Measurements from ENCODE around the gene TEC.

The TEC gene

GRCh38 chr4:48184882-48185281, 84.8 kb downstream of the TEC start:
- no peak overlapping the region for H3K27ac ChIP-seq (ENCODE audit: poor library complexity, severe bottlenecking)
- H3K36me3 ChIP-seq (ENCODE audit: low read depth): no peaks in the 10 kb centered on the region
- no peak for DNase-seq (ENCODE audit: low spot score)
- no peak overlapping the region for H3K4me3 ChIP-seq (ENCODE audit: severe bottlenecking)
- no peaks in the 10 kb centered on the region for H3K4me1 ChIP-seq (ENCODE audit: insufficient read depth, poor library complexity, severe bottlenecking)
- H3K27me3 ChIP-seq (ENCODE audit: insufficient read depth, poor library complexity, severe bottlenecking): no peaks in the 10 kb centered on the region
- H3K9me3 ChIP-seq (ENCODE audit: severe bottlenecking): no peaks in the 10 kb centered on the region
- TF ChIP-seq CTCF (IDR thresholded peaks at IDR 0.05; ENCODE audit: poor library complexity, severe bottlenecking): no peak
- ATAC-seq (ENCODE audit: low read depth): no peak

GRCh38 chr4:48180234-48180633, 89.4 kb downstream of the TEC start:
- Histone ChIP-seq H3K4me3 (ENCODE audit: severe bottlenecking) (no peak overlapping the region), H3K27ac (ENCODE audit: poor library complexity, severe bottlenecking) (no peak overlapping the region), H3K4me1 (ENCODE audit: insufficient read depth, poor library complexity, severe bottlenecking) (peaks cover 7% of the 10 kb centered on the region), H3K9me3 (ENCODE audit: severe bottlenecking) (no peaks in the 10 kb centered on the region), H3K27me3 (ENCODE audit: insufficient read depth, poor library complexity, severe bottlenecking) (no peaks in the 10 kb centered on the region), H3K36me3 (ENCODE audit: low read depth) (no peaks in the 10 kb centered on the region)
- DNase-seq (ENCODE audit: low spot score) (no peak), ATAC-seq (ENCODE audit: low read depth) (no peak)
- TF ChIP-seq CTCF (IDR thresholded peaks at IDR 0.05; ENCODE audit: poor library complexity, severe bottlenecking): no peak

GRCh38 chr4:48178931-48179330, 90.7 kb downstream of the TEC start:
- Histone ChIP-seq H3K27ac (ENCODE audit: poor library complexity, severe bottlenecking) (no peak overlapping the region), H3K4me3 (ENCODE audit: severe bottlenecking) (no peak overlapping the region), H3K36me3 (ENCODE audit: low read depth) (no peaks in the 10 kb centered on the region), H3K4me1 (ENCODE audit: insufficient read depth, poor library complexity, severe bottlenecking) (peaks cover 9% of the 10 kb centered on the region), H3K27me3 (ENCODE audit: insufficient read depth, poor library complexity, severe bottlenecking) (no peaks in the 10 kb centered on the region), H3K9me3 (ENCODE audit: severe bottlenecking) (no peaks in the 10 kb centered on the region)
- no peak for ATAC-seq (ENCODE audit: low read depth)
- no peak for TF ChIP-seq CTCF (IDR thresholded peaks at IDR 0.05; ENCODE audit: poor library complexity, severe bottlenecking)
- DNase-seq (ENCODE audit: low spot score): no peak

- H3K27me3 ChIP-seq (ENCODE audit: insufficient read depth, poor library complexity, severe bottlenecking): no peaks in the 10 kb centered on the region
- DNase-seq (ENCODE audit: low spot score) (no peak), ATAC-seq (ENCODE audit: low read depth) (no peak)
- no peaks in the 10 kb centered on the region for H3K36me3 ChIP-seq (ENCODE audit: low read depth)
- TF ChIP-seq CTCF (IDR thresholded peaks at IDR 0.05; ENCODE audit: poor library complexity, severe bottlenecking): no peak
- no peak overlapping the region for H3K4me3 ChIP-seq (ENCODE audit: severe bottlenecking)
- peaks cover 16% of the 10 kb centered on the region for H3K4me1 ChIP-seq (ENCODE audit: insufficient read depth, poor library complexity, severe bottlenecking)
- H3K9me3 ChIP-seq (ENCODE audit: severe bottlenecking): no peaks in the 10 kb centered on the region
- H3K27ac ChIP-seq (ENCODE audit: poor library complexity, severe bottlenecking): no peak overlapping the region
Measured at GRCh38 chr4:48175806-48176205, 93.8 kb downstream of the TEC start.

- TF ChIP-seq CTCF (IDR thresholded peaks at IDR 0.05; ENCODE audit: poor library complexity, severe bottlenecking): no peak
- DNase-seq (ENCODE audit: low spot score) (no peak), ATAC-seq (ENCODE audit: low read depth) (no peak)
- Histone ChIP-seq H3K4me3 (ENCODE audit: severe bottlenecking) (no peak overlapping the region), H3K27me3 (ENCODE audit: insufficient read depth, poor library complexity, severe bottlenecking) (no peaks in the 10 kb centered on the region), H3K27ac (ENCODE audit: poor library complexity, severe bottlenecking) (no peak overlapping the region), H3K36me3 (ENCODE audit: low read depth) (no peaks in the 10 kb centered on the region), H3K9me3 (ENCODE audit: severe bottlenecking) (no peaks in the 10 kb centered on the region), H3K4me1 (ENCODE audit: insufficient read depth, poor library complexity, severe bottlenecking) (peaks cover 16% of the 10 kb centered on the region)
Measured at GRCh38 chr4:48175328-48175727, 94.3 kb downstream of the TEC start.
